HCEC 1CT (cell line): ENCODE results near the gene ZC3H12A.
A peak's percentile ranks its signal among the peaks of the same experiment; 100 is the strongest.

ENCODE experiments used
- DNase-seq: peaks from one replicate; pipeline ENCODE4 v3.0.0-alpha.2; 2017

The ZC3H12A gene

DNA sequence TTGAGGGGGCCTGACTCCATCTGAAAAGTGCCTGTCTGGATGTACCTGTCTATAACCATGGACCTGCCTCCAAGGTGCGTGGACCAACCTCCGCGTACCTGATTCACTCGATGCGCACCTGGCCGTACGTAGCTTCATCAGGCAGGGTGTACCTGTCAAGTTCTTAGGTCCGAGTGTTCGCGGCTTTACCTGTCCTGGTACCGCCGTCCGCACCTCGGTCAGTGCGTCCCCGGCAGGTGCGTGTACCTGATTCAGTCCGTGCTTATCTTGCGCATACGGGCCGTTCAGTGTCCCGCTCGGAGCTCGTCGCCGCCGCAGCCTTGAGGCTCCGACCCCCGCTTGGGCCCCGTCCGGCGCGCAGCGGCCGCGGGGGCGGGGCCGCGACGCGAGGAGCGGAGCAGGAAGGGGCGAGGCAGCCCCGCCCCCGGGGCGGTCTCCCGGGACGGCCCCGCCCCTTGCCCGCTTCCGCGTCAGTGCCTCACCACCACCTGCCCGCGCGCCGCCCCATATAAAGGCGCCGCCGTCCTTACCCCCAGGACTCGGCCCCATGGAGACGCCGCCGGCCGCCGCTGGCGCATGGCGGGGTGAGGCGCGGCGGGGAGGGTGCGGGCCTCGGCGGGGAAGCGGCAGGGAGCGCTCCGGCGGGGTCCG lies at the start of gene ZC3H12A:
ZC3H12A (plus strand) TSS at position 535 of the 651 bp plus-strand sequence. CDS start 917 bp downstream, outside the sequence.
- DNase-seq = peak; percentile 90

DNA sequence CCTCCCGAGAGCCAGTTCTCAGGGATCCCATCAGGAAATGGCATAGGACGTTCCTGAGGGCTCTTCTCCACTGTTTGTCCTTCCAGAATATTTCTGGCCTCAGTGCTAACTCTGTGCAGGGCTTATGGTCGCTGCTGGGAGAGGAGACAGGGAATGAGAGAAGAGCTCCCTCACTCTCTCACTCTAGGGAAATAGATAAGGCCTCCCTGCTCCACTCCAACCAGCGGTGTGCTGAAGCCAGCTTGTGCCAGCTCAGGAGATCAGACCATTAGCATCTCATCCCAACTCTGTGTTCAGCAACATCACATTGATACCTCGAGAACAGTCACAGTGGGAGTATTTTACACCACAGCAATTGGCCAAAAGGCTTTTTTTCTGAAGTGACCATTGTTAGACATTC lies 49.2 kb upstream of the ZC3H12A start:
- no peak for DNase-seq

- DNase-seq = no peak
Measured at GRCh38 chr1:37429029-37429428, 45.4 kb upstream of the ZC3H12A start.

GRCh38 chr1:37430103-37430985 lies 44.0 kb upstream of the ZC3H12A start:
- no peak for DNase-seq

- DNase-seq = no peak
Measured at GRCh38 chr1:37432716-37433115, 41.7 kb upstream of the ZC3H12A start.

DNA sequence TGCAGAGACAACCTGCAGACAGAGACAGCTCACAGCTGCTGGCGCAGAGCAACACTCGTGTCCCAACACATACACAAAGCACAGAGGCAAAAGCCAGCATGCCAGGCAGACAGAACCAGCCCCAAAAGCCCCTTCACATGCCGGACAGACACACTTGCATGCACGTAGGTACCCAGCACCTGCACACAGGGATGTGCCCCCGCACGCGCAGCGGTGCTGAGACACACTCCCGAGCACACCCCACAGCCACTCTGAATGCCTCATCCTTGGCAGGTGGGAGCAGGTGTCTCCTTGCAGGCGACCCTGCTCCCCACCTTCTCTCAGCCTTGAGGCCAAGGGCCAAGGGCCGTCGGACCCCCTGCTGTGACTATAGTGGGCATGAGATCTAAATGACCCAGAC lies 41.2 kb upstream of the ZC3H12A start:
- no peak for DNase-seq

DNA sequence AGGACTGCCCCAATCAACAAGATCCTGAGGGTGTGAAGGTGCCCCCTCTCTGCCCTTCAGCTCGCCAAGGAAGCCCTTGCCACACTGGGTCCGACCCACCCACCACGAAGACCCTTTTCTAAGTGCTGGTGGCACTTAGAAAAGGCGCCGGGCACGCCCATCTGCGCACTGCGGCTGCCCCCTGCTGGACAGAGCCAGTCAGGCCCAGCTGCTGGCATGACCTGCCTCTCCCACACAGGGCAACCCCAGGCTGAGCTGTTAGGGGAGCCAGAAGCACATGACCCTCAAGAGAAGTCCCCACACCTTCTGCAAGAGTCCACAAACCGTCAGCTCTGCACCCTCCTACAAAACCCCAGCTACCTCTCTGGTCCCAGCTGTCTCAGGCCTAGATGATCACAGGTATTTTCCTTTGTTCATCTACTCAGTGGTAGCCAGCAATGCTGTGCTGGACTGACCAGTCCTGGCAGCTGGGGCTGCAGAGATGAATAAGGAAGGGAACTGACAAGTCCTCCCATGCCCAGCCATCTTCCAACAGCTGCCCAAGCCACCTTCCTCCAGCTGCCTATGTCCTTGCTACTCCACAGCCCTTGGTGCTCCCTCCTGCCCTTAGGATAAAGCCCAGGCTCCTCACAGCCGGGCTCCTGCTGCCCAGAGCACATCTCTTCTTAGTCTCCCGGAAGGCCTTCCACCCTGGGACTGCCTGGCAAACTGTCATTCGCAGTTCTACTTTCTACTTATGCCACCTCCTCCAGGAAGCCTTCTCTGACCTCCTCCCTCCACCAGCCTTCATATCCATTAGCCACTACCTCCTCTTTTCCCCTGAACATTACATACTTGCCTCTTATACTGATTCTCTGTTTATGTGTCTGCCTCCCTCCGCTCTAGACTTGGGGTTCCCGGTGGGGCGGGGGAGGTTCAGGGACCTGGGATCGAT lies 39.8 kb upstream of the ZC3H12A start:
- peak; percentile 44 for DNase-seq

DNA sequence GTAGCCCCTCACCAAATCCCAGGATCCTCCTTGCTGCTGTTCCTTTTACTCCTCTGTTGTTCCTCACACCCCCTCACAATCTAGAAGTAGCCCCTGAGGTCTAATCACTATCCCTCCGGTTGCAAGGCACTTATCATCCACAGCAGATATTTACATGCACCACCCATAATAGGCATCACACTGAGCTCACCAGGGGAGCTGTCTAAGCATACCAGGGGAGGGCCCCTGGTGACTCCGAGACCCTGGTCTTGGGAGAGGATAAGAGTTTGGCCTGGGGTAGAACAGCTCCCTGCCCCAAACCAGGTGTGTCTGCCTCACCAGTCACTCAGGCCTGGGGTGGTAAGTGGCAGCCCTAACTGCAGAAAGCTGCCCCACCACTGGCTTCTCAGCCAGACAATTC lies 37.3 kb upstream of the ZC3H12A start:
- DNase-seq = no peak

GRCh38 chr1:37438037-37438868 lies 36.1 kb upstream of the ZC3H12A start:
- no peak for DNase-seq

- DNase-seq = no peak
Measured at GRCh38 chr1:37438869-37439343, 35.5 kb upstream of the ZC3H12A start.

- DNase-seq = no peak
Measured at GRCh38 chr1:37439349-37439995, 34.9 kb upstream of the ZC3H12A start.

DNA sequence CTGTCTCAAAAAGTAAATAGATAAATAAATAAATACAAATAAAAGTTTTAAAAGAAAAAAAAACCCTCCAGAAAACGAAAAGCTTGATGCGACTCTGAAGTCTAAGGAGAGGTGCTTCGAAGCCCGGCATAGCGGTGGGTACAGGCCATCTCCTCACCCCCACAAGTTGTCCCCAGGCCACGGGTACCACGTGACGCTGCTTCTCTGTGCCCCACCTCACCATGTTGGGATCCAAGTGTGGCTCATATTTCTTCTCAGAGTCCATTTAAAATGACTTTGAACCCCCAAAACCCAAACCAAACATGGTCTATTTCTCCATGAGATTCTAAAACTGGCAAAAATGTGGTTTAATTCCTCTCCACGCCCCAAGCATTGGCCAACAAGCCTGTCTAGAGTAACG lies 32.9 kb upstream of the ZC3H12A start:
- DNase-seq = no peak

DNA sequence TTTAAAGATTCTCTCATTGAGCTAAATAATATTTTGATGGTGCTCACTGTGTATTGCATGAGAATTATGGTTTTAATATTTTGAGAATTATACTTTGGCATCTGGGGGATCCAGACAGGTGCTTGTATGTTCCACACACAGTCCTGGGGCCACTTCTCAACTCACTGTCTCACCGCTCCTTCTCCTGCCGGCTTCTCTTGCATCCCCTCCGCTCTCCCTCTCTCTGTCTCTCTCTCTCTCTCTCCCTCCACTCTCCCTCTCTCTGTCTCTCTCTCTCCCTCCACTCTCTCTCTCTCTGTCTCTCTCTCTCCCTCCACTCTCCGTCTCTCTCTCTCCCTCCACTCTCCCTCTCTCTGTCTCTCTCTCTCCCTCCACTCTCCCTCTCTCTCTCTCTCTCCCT lies 32.2 kb upstream of the ZC3H12A start:
- DNase-seq = no peak

- DNase-seq = no peak
Measured at GRCh38 chr1:37442644-37443043, 31.7 kb upstream of the ZC3H12A start.

DNA sequence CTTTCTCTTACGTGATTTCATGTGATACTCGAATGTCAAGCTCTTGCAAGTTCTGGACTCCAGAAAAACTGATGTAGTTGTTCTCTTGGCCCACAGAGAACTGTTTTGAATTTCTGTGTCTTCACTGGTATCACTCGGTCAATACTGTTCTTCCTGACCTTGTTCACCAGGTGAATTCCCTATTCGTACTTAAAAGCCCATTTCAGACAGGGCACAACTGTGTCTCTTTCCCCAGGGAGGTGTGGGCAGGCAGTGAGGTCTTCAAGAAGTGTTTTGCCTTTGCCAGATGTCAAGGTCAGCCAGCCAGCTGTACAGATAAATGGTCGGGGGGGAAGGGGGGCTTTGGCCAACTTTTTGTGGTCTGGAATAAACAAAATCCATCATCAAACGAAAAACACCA lies 27.5 kb upstream of the ZC3H12A start:
- no peak for DNase-seq

- no peak for DNase-seq
Measured at GRCh38 chr1:37448185-37448584, 26.2 kb upstream of the ZC3H12A start.

DNA sequence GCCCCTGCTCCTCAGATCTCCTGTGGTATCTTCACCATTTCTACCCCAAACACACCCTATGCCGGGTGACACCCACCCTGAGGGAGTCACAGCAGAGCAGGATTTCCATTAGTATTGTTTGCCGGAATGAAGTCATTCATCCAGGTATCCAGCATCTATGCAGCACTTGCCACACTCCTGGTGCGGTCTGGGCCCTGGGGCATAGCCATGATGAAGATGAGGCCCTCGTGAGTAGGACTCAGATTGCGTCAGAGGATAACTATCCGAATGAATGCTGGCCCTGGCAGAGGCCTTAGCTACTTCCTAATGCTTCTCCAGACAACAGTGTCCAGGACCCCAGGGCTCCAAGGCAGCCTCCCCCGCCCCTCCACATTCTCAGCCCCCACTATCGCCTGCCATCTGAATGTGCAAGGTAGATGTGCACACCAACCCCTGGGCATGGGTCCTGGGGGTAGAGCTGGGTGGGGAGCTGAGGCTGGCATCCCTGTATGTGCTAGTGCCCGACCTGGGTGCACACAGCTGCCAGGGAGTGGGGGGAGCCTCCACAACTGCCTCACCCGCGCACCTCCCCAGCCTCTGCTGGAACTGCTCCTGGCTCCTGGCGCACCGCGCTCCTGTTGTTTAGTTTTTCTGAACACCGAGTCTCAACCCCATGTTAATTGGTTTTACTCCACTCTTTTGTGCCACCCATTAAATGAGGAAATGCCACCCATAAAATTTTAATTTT lies 25.5 kb upstream of the ZC3H12A start:
- no peak for DNase-seq

DNA sequence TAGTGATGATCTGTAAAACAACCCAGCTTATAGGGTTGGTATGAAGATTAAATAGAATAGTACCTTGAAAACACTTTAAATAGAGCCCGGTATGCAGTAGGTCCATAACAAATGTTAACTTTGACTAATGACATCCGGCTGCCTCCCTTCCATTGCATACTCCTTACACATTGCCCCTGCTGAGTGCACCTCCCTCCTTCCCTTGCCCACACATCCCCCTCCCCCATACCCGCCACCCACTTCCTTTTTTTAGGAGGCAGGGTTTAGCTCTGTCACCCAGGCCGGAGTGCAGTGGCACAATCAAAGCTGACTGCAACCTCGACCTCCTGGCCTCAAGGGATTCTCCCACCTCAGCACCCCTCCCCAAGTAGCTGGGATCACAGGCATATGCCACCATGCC lies 24.4 kb upstream of the ZC3H12A start:
- no peak for DNase-seq

GRCh38 chr1:37452416-37452815 lies 22.0 kb upstream of the ZC3H12A start:
- no peak for DNase-seq

- no peak for DNase-seq
Measured at GRCh38 chr1:37453647-37454046, 20.7 kb upstream of the ZC3H12A start.

DNA sequence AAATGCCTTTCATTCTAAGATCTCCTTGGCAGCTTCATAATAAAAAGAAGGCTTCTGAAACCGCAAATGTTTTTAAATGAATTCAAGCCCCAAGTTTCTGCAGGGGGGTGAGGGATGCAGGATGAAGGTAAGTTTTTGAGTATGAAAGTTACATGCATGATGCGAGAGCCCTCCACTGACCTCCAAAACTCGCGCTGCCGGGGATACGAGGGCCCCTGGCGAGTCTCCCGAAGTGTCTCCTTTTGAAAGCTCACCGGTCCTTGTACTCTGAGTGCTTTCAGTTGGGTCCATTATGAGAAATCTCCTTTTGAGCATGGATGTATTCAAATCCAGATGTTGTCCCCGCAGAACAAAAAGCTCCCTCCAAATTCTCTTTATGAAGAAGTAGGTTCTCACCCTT lies 18.9 kb upstream of the ZC3H12A start:
- DNase-seq = no peak
